ENCODE data around the gene ARHGDIB. TPM values are rescaled to one million over a fixed set of nuclear protein-coding genes. Genes with fewer than 3 reads are reported as not detected.
A peak's percentile ranks its signal among the peaks of the same experiment; 100 is the strongest.

ARHGDIB gene
- total RNA-seq, 1 donor from 2014 or later, result 228 TPM

- H3K36me3 ChIP-seq, result no peaks in the 10 kb centered on the region
- no peaks in the 10 kb centered on the region for H3K27me3 ChIP-seq
- no peak overlapping the region for H3K4me3 ChIP-seq
- no peaks in the 10 kb centered on the region for H3K9me3 ChIP-seq
- DNase-seq (no peak), ATAC-seq (peak; percentile 73)
- no peak overlapping the region for H3K27ac ChIP-seq
- peaks cover 17% of the 10 kb centered on the region for H3K4me1 ChIP-seq
- peak; percentile 69 for TF ChIP-seq CTCF (IDR thresholded peaks at IDR 0.05)
- intact Hi-C loops (cut with DNase I), result loop anchor here (5.0 kb wide), 1 partner anchor 149 kb away; no protein-coding TSS in a partner anchor
These were observed 34.4 kb upstream of the ARHGDIB start for GRCh38 chr12:14995583-14996425.

- Histone ChIP-seq H3K4me3 (no peak overlapping the region), H3K27ac (no peak overlapping the region), H3K9me3 (no peaks in the 10 kb centered on the region), H3K27me3 (no peaks in the 10 kb centered on the region), H3K4me1 (peaks cover 17% of the 10 kb centered on the region), H3K36me3 (no peaks in the 10 kb centered on the region)
- ATAC-seq, result peak; percentile 13
- intact Hi-C loops (cut with DNase I), result loop anchor here (5.0 kb wide), 1 partner anchor 147 kb away; no protein-coding TSS in a partner anchor
- no peak for TF ChIP-seq CTCF (IDR thresholded peaks at IDR 0.05)
- no peak for DNase-seq
These were observed 33.2 kb upstream of the ARHGDIB start for GRCh38 chr12:14994610-14995009.

DNA sequence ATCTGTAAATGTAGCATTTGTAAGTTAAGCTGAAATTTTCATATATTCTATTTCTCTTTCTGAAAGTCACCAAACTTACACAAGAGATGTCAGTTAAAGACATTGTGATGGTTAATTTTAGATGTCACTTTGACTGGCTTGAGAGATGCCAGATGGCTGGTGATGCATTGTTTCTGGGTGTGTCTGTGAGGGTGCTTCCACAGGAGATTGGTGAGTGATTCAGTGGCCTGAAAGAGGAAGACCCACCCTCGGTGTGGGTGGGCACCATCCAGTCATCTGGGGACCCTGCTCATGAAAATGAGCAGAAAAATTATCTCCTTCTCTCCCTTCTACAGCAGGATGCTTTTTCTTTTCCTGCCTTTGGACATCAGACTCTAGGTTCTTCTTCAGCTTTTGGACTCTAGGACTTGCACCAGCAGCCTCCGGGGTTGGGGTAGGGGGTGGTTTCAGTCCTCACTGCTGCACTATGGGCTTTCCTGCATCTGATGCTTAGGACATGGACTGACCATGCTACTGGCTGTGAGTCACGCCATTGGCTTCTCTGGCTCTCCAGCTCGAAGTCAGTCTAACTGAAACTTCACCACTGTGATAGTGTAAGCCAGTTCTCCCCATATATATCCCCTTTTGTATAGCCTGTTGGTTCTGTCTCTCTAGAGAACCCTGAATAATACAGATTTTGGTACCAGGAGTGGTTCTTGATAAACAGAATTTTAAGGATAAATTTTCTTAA, 32.3 kb upstream of the ARHGDIB start:
- TF ChIP-seq CTCF (IDR thresholded peaks at IDR 0.05), result no peak
- Histone ChIP-seq H3K4me3 (no peak overlapping the region), H3K4me1 (peaks cover 17% of the 10 kb centered on the region), H3K9me3 (no peaks in the 10 kb centered on the region), H3K27ac (peak overlapping the region; percentile 19), H3K27me3 (no peaks in the 10 kb centered on the region), H3K36me3 (no peaks in the 10 kb centered on the region)
- DNase-seq (no peak), ATAC-seq (peak; percentile 36)
- intact Hi-C loops (cut with DNase I), result no loop called here

DNA sequence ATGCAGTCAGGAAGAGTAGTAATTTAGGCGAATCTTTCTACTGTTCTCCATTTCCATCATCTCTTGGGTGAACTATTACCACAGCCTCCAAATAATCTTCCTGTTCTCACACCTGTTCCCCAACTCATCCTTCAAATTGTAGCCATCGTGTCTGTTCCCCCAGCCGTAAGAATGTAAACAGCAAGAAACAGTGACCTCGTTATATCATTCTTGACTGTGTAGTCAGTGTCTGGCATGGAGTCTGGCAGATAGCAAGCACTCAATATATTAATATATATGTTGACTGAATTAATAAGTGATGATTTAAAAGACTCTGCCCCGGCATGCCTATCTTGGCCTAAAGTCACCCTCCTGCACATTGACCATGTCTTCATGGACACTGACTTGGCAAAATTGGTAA, 31.7 kb upstream of the ARHGDIB start:
- Histone ChIP-seq H3K27me3 (no peaks in the 10 kb centered on the region), H3K36me3 (no peaks in the 10 kb centered on the region), H3K27ac (no peak overlapping the region), H3K9me3 (no peaks in the 10 kb centered on the region), H3K4me3 (no peak overlapping the region), H3K4me1 (peaks cover 17% of the 10 kb centered on the region)
- TF ChIP-seq CTCF (IDR thresholded peaks at IDR 0.05), result no peak
- intact Hi-C loops (cut with DNase I), result no loop called here
- DNase-seq (no peak), ATAC-seq (no peak)

GRCh38 chr12:14992673-14993072, 31.3 kb upstream of the ARHGDIB start:
- DNase-seq (no peak), ATAC-seq (no peak)
- Histone ChIP-seq H3K9me3 (no peaks in the 10 kb centered on the region), H3K36me3 (no peaks in the 10 kb centered on the region), H3K27me3 (no peaks in the 10 kb centered on the region), H3K4me3 (no peak overlapping the region), H3K27ac (no peak overlapping the region), H3K4me1 (peaks cover 17% of the 10 kb centered on the region)
- no peak for TF ChIP-seq CTCF (IDR thresholded peaks at IDR 0.05)
- intact Hi-C loops (cut with DNase I), result no loop called here

All from upper lobe of right lung (tissue), 1 donor.